Type B pancreatic cell (in vitro differentiated cells): ENCODE data around the gene ARIH2. TPM values are rescaled to one million over a fixed set of nuclear protein-coding genes. Genes with fewer than 3 reads are reported as not detected.

Source experiments
- DNase-seq: peaks from one replicate; pipeline ENCODE4 v3.0.0; 2021; ENCODE audit warnings: mixed read lengths; ENCODE audit not compliant: unreplicated experiment; ENCODE audit errors: extremely low spot score
- H3K27ac Mint-ChIP-seq: 2 replicates; pipeline ENCODE4 v1.8.0; 2021; ENCODE audit warnings: mild to moderate bottlenecking, mixed read lengths
- H3K27me3 Mint-ChIP-seq: 2 replicates; pipeline ENCODE4 v1.8.0; 2021; ENCODE audit warnings: mixed read lengths
- H3K36me3 Mint-ChIP-seq: 2 replicates; pipeline ENCODE4 v1.8.0; 2021; ENCODE audit warnings: mixed read lengths
- H3K4me1 Mint-ChIP-seq: one replicate; pipeline ENCODE4 v1.8.0; 2021; ENCODE audit warnings: mixed read lengths; ENCODE audit not compliant: unreplicated experiment
- H3K4me3 Mint-ChIP-seq: 2 replicates; pipeline ENCODE4 v1.8.0; 2021; ENCODE audit warnings: mild to moderate bottlenecking, mixed read lengths
- H3K9me3 Mint-ChIP-seq: 2 replicates; pipeline ENCODE4 v1.8.0; 2021; ENCODE audit warnings: mixed read lengths
- total RNA-seq: library from RNA; stranded (reverse); gene quantifications from 2 replicates; pipeline ENCODE4 v1.2.1, GENCODE V29; 2021; ENCODE audit warnings: low replicate concordance
- TF ChIP-seq, protein P1 (sequence below): fragments of 200-600 bp; sonication (generic); conservative IDR thresholded peaks from 2 replicates; pipeline ENCODE4 v1.5.0; 2021; ENCODE audit warnings: antibody characterized with exemption, mild to moderate bottlenecking

Gene ARIH2
- total RNA-seq, 1 donor from 2014 or later = 84.4 TPM

DNA sequence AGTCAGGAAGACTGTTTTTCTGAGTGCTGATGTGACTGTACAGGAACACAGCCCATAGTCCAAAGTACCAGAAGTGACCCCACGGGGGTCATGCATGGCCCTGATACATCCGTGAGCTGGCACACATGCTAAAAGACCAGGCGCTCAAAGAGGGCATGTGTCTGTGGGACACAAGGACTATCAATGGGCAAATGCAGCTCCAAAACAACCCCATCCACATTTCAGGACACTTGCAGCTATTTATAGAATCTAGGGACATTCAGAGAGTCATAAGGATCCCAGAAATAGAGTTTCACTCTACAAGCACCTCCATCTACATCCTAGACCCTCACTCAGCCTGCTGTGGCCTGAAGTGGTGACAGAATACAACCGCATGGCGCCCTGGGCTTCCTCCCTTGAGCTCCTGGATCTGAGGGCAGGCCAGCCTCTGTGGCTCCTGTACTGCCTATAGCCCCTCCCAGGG is 37.0 kb upstream of the ARIH2 start:
- TF ChIP-seq, protein P1, sequence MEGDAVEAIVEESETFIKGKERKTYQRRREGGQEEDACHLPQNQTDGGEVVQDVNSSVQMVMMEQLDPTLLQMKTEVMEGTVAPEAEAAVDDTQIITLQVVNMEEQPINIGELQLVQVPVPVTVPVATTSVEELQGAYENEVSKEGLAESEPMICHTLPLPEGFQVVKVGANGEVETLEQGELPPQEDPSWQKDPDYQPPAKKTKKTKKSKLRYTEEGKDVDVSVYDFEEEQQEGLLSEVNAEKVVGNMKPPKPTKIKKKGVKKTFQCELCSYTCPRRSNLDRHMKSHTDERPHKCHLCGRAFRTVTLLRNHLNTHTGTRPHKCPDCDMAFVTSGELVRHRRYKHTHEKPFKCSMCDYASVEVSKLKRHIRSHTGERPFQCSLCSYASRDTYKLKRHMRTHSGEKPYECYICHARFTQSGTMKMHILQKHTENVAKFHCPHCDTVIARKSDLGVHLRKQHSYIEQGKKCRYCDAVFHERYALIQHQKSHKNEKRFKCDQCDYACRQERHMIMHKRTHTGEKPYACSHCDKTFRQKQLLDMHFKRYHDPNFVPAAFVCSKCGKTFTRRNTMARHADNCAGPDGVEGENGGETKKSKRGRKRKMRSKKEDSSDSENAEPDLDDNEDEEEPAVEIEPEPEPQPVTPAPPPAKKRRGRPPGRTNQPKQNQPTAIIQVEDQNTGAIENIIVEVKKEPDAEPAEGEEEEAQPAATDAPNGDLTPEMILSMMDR = no peak
- H3K9me3 Mint-ChIP-seq = no peaks in the 10 kb centered on the region
- H3K4me1 Mint-ChIP-seq = no peaks in the 10 kb centered on the region
- H3K4me3 Mint-ChIP-seq = no peak overlapping the region
- no peak overlapping the region for H3K27ac Mint-ChIP-seq
- H3K27me3 Mint-ChIP-seq = no peaks in the 10 kb centered on the region
- no peak for DNase-seq
- H3K36me3 Mint-ChIP-seq = no peaks in the 10 kb centered on the region

DNA sequence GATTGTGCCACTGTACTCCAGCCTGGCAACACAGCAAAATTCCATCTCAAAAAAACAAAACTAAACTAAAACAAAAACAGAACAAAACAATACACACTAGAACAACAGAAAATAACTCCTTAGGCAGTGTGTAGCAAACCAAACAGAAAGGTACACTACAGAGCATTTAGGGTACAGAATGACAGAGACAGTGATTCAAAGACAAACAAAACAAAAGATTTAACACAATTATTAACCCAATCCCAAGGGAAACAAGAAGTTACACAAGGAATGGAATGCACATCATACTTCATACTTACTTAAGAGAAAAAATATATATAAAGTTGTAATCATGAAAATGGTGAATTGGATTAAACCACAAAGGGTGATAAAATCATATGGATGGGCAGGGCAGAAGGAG is 32.9 kb upstream of the ARIH2 start:
- Mint-ChIP-seq H3K4me3 (no peak overlapping the region), H3K4me1 (no peaks in the 10 kb centered on the region), H3K36me3 (no peaks in the 10 kb centered on the region), H3K27me3 (no peaks in the 10 kb centered on the region), H3K27ac (no peak overlapping the region), H3K9me3 (no peaks in the 10 kb centered on the region)
- no peak for DNase-seq
- TF ChIP-seq, protein P1 = no peak

DNA sequence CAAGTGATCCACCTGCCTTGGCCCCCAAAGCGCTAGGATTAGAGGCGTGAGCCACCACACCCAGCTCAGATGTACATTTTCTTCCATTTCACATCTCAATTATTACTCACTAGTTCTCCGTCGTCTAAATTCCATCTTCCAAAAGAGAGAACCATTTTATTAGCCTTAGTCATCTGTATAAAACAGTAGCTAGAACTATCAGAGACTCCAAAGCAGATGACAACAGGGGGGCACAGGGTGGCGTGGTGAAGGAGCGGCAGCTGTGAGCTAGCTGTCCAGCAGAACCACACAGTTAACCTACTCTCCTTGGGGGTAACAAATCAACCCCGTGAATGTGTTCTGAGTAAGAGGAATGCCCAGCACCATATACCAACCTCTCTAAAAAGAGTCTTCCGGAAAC is 27.0 kb upstream of the ARIH2 start:
- Mint-ChIP-seq H3K9me3 (no peaks in the 10 kb centered on the region), H3K27ac (no peak overlapping the region), H3K4me3 (no peak overlapping the region), H3K4me1 (peaks cover under 1% of the 10 kb centered on the region), H3K27me3 (no peaks in the 10 kb centered on the region), H3K36me3 (no peaks in the 10 kb centered on the region)
- TF ChIP-seq, protein P1 = no peak
- no peak for DNase-seq

DNA sequence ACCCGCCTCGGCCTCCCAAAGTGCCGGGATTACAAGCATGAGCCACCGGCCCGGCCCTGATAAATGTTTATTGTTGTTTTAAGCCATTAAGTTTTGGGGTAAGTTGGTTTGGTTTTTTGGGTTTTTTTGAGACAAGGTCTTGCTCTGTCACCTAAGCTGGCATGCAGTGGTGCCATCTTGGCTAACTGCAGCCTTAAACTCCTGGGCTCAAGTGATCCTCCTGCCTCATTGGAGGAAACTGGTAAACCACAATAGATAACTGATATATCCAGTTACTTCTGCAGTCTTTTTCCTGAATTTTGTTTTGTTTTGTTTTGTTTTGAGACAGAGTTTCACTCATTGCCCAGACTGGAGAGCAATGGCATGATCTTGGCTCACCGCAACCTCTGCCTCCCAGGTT is 24.1 kb upstream of the ARIH2 start:
- TF ChIP-seq, protein P1 = no peak
- DNase-seq = no peak
- no peak overlapping the region for H3K27ac Mint-ChIP-seq
- H3K4me1 Mint-ChIP-seq = peaks cover 19% of the 10 kb centered on the region
- no peaks in the 10 kb centered on the region for H3K9me3 Mint-ChIP-seq
- no peaks in the 10 kb centered on the region for H3K27me3 Mint-ChIP-seq
- no peaks in the 10 kb centered on the region for H3K36me3 Mint-ChIP-seq
- no peak overlapping the region for H3K4me3 Mint-ChIP-seq

DNA sequence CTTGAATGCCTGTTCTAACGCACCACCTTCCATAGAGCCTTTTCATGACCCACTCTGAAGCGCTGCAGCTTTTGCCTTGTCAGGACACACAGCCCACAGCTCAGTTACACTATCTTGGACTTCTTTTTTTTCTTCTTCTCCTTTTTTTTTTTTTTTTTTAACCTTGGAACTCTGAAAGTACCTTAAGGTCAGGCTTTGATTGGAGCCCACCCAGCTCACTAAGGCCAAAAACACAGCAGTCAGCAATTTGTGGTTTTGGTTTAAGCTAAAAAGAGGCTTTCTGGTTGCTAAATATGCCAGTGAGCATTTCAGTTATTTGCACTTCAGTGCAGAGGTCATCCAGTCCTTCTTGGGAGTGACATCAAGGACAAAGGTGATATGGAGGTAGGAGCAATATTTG is 21.7 kb upstream of the ARIH2 start:
- Mint-ChIP-seq H3K4me1 (peaks cover 19% of the 10 kb centered on the region), H3K27ac (peak overlapping the region; percentile 48), H3K36me3 (no peaks in the 10 kb centered on the region), H3K9me3 (no peaks in the 10 kb centered on the region), H3K4me3 (peak overlapping the region; percentile 91), H3K27me3 (no peaks in the 10 kb centered on the region)
- DNase-seq = no peak
- TF ChIP-seq, protein P1 = no peak
